Measurements from ENCODE around the gene MXRA8.
"Not testable (repeated sequence)": the region's sequence is repeated elsewhere in the genome, so short reads cannot be mapped to it uniquely, and the experiment has no call there.

The MXRA8 gene

DNA sequence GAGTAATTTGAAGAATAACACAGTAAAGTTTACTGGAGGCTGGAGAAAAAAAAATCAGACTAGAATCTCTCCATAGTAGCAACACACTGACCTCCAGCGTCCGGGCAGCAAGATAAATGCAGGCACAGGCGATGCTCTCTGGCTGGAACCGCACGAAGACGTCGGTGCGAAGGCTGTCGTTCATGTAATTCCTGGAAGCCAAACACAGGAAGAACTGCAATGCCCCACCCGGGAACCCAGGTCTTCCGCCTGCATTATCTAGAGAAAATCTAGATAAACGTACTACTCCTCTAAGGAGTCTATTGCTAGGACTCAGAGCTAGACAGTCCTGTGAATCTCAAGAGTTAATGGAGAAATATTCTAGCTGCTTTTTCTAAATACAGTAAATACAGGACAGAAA is 32.3 kb upstream of the MXRA8 start:
- DNase-seq = no peak

DNA sequence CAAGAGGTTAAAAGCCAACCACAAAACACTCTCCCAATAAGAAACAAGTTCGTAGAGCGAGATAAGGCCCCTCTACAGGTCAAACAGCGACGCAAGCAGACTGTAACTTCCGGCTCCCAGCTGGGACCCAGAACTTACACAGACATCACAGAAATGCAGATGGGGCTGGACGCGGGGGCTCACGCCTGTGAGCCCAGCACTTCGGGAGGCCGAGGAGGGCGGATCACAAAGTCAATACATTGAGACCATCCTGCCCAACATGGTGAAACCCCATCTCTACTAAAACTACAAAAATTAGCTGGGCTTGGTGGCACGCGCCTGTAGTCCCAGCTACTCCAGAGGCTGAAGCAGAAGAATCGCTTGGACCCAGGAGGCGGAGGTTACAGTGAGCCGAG is 29.7 kb upstream of the MXRA8 start:
- DNase-seq = no peak

DNA sequence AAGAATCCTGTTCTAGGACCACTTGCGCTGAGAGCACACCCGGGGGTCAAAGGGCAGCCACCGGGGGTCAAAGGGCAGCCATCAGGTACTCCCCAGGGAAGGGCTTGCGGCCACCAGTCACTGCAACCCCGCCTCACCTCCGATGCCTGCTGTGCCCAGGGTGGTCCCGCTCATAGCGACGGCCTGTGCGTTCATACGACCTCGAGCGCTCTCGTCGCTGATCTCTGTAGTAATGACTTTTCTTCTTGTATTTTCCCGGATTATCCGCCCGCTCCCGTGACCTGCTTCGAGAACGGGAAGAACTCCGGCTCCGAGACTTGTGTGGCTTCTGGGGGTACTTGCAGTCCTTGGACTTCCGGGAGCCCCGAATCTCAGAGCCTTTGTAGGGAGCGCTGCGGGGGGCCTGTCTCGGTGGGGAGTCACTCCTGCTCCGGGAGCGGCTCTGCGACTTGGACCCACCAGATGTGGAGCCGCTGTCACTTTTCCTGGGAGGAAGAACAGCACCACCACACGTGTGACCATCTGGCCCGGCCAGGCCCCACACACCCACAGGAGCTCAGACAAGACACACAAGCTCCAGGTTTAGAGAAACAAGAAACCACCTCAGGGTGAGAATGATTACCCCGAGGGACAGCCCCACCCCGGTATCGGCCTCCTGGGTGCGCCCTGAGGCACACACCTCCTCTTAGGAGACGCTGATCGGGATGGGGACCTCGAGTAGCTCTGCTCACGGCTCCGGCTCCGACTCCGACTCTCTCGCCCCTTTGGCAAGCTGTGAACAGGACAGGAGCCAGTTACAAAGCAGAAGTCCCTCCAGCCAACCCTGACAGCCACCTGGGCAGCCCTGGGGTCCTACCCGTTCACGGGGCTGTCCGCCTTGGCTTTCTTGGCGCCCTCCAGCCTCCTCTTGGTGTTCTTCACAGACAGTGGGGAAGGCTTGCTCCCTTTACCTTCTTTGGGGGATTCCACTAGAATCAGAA is 29.0 kb upstream of the MXRA8 start:
- DNase-seq = no peak

GRCh38 chr1:1385931-1386330 is 27.6 kb upstream of the MXRA8 start:
- DNase-seq = no peak

GRCh38 chr1:1385339-1385738 is 27.0 kb upstream of the MXRA8 start:
- not testable (repeated sequence) for DNase-seq

DNA sequence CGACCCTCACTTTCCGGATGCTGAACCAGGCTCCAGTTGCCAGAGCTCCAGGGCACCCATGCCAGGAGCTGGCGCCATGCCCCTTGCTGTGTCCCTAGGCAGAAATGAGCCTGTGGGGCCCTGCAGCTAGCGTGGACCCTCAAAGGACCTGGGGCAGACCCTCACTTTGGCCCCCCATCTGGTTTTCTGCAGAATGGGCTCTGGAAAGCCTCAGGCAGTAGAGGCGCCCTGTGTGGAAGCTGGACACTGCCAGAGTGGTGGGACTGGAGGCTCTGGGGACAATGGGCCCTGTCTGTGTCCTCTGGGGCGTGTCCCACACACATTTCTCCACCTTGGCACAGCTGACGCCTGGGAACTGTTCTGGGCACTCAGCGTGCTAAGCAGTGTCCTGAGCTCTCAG is 22.9 kb upstream of the MXRA8 start:
- DNase-seq = no peak

DNA sequence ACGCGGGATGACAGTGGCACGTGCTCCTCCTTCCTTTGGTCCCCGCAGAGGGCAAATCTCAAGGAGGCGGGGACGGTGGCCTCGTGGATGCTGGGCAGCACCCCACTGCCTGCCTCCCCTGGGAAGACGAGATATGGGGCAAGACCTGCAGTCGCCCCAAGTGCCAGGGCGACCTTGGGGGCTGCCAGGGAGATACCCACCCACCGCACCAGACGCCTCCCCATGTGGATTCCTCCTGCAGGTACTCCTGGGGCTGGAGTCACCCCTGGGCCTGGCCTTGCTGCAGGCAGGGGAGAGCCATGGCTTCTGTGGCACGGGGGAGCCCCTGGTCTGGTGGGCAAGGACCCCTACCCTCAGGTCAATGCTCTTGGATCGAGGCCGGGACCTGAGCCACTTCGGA is 22.5 kb upstream of the MXRA8 start:
- DNase-seq = no peak

- no peak for DNase-seq
These were observed 19.3 kb upstream of the MXRA8 start for GRCh38 chr1:1377540-1378205.

- DNase-seq = no peak
These were observed 18.3 kb upstream of the MXRA8 start for GRCh38 chr1:1376551-1377226.

- DNase-seq = peak; percentile 99
These were observed 16.7 kb upstream of the MXRA8 start, which contains the start of gene AURKAIP1 for GRCh38 chr1:1374929-1375662. AURKAIP1 (minus strand) TSS chr1:1375207; CDS start chr1:1374756, 451 bp downstream.

GRCh38 chr1:1374589-1374928 is 16.2 kb upstream of the MXRA8 start:
- no peak for DNase-seq

GRCh38 chr1:1373815-1374588 is 15.6 kb upstream of the MXRA8 start:
- DNase-seq = no peak

GRCh38 chr1:1373051-1373814 is 14.9 kb upstream of the MXRA8 start:
- DNase-seq = no peak

- DNase-seq = peak; percentile 77
These were observed 13.7 kb upstream of the MXRA8 start for GRCh38 chr1:1371746-1372711.

DNA sequence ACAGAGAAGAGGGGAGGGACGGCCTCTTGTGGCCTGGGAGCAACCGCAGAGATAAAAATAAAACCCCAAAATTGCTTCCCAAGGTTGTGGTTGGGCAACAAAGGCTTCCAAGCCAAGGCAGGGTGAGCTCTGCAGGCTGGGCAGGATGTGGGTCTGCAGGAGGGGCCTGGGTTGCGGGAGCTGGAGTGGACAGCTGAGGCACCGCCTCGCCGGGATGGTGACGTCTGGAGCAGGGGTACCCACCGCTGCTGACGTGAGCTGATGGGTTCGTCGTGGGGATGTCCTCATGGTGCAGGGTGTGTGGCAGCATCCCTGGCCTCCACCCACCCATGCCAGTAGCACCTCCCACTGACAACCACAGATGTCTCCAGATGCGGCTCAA is 13.0 kb upstream of the MXRA8 start:
- DNase-seq = peak; percentile 88

DNA sequence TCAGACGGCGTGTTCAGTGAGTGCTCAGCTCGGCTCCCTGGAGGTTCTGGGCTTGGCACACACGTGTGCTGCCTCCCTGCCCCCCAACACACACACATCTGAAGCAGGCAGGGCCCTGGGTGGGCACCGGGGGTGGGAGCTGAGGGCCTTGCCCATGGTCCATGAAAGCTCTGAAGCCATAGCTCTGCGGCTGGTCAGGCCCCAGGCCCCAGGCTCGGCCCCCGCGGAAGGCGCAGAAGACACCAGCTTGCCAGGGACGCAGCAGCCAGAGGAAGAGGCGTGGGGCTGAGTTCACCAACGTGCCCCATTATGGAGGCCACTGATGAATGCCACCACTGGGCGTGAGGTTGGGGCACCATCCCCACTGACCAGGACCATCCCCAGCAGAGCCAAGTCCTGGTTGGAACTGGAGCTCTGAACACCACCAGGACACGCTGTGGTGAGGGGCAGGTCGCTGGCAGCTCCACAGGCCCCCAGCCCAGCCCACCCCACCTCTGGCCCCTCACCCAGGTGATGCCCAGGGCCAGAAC is 12.5 kb upstream of the MXRA8 start:
- DNase-seq = no peak

DNA sequence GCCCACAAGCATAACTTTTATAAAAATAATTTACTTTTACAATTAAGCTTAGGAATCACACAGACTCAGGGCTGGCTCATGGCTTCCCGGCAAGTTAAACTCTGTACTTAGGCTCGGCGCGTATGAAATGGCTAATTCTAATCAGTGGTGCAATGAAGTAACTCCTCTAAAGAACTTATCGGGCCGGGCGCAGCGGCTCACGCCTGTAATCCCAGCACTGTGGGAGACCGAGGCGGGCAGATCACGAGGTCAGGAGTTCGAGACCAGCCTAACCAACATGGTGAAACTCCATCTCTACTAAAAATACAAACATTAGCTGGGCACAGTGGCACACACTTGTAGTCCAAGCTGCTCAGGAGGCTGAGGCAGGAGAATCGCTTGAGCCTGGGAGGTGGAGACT is 11.7 kb upstream of the MXRA8 start:
- DNase-seq = not testable (repeated sequence)

DNA sequence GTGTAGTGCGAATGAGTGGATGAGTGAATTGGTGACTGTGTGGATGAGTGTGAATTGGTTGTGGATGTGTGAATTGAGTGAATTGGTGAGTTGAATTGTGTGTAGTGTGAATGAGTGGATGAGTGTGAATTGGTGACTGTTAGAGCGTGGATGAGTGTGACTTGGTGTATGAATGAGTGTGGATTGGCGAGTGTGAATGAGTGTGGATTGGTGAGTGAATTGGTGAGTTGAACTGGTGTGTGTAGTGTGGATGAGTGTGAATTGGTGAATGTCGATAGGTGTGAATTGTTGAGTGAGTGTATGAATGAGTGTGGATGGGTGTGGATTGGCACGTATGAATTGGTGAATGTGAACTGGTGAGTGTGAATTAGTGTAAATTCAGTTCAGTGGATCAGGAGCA is 9.0 kb upstream of the MXRA8 start:
- DNase-seq = no peak

DNA sequence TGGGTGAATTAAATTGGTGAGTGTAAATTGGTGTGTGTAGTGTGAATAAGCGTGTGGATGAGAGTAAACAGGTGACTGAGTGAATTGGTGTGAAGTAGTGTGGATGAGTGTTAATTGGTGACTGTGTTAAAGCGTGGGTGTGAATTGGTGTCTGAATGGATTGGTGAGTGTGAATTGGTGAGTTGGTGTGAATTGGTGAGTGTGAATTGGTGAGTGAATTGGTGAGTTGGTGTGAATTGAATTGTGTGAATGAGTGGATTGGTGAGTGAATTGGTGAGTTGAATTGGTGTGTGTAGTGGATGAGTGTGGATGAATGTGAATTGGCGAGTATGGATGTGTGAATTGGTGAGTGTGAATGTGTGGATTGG is 8.3 kb upstream of the MXRA8 start:
- no peak for DNase-seq

All from CD4-positive, alpha-beta T cell treated with Interleukin-21 for 1 hour (primary cell).